RWPE2 (cell line): Measurements from ENCODE around the gene GADD45A.

Source experiments
- ATAC-seq: fragments of 200-7000 bp; cut with Tn5 transposase; 3 replicates; pipeline ENCODE4 v1.9.1; 2021; ENCODE audit warnings: low read depth
- DNase-seq: peaks from one replicate; pipeline ENCODE4 v3.0.0-alpha.2; 2020; ENCODE audit warnings: low spot score
- H3K27ac ChIP-seq: fragments of 450-650 bp; 2 replicates; pipeline ENCODE4 v1.5.1; 2017; ENCODE audit warnings: mild to moderate bottlenecking; ENCODE audit not compliant: poor library complexity, severe bottlenecking
- H3K27me3 ChIP-seq: fragments of 250-450 bp; sonication (Bioruptor Pico); 2 replicates; pipeline ENCODE4 v1.5.1; 2021; ENCODE audit warnings: mild to moderate bottlenecking, moderate library complexity; ENCODE audit not compliant: insufficient read depth, poor library complexity, severe bottlenecking
- H3K36me3 ChIP-seq: fragments of 250-450 bp; sonication (Bioruptor Pico); 2 replicates; pipeline ENCODE4 v1.5.1; 2020; ENCODE audit warnings: low read depth, mild to moderate bottlenecking, moderate library complexity
- H3K4me1 ChIP-seq: fragments of 250-450 bp; sonication (Bioruptor Pico); 2 replicates; pipeline ENCODE4 v1.5.1; 2021; ENCODE audit warnings: mild to moderate bottlenecking, moderate library complexity; ENCODE audit not compliant: insufficient read depth, poor library complexity, severe bottlenecking
- H3K4me3 ChIP-seq: fragments of 250-450 bp; sonication (Bioruptor Pico); 2 replicates; pipeline ENCODE4 v1.5.1; 2021; ENCODE audit warnings: mild to moderate bottlenecking, moderate library complexity; ENCODE audit not compliant: severe bottlenecking
- H3K9me3 ChIP-seq: fragments of 250-450 bp; sonication (Bioruptor Pico); 2 replicates; pipeline ENCODE4 v1.5.1; 2021; ENCODE audit warnings: mild to moderate bottlenecking, moderate library complexity; ENCODE audit not compliant: severe bottlenecking
- TF ChIP-seq, protein P1 (sequence below): fragments of 450-650 bp; IDR thresholded peaks from one replicate; pipeline ENCODE4 v1.5.1; 2017; ENCODE audit warnings: mild to moderate bottlenecking, moderate library complexity; ENCODE audit not compliant: poor library complexity, severe bottlenecking

GADD45A gene

GRCh38 chr1:67690411-67690810 lies 5.4 kb downstream of the GADD45A start:
- DNase-seq, result no peak
- H3K27me3 ChIP-seq, result no peaks in the 10 kb centered on the region
- ATAC-seq, result no peak
- TF ChIP-seq, protein P1, sequence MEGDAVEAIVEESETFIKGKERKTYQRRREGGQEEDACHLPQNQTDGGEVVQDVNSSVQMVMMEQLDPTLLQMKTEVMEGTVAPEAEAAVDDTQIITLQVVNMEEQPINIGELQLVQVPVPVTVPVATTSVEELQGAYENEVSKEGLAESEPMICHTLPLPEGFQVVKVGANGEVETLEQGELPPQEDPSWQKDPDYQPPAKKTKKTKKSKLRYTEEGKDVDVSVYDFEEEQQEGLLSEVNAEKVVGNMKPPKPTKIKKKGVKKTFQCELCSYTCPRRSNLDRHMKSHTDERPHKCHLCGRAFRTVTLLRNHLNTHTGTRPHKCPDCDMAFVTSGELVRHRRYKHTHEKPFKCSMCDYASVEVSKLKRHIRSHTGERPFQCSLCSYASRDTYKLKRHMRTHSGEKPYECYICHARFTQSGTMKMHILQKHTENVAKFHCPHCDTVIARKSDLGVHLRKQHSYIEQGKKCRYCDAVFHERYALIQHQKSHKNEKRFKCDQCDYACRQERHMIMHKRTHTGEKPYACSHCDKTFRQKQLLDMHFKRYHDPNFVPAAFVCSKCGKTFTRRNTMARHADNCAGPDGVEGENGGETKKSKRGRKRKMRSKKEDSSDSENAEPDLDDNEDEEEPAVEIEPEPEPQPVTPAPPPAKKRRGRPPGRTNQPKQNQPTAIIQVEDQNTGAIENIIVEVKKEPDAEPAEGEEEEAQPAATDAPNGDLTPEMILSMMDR, result no peak
- H3K4me1 ChIP-seq, result peaks cover 10% of the 10 kb centered on the region
- H3K4me3 ChIP-seq, result no peak overlapping the region
- no peaks in the 10 kb centered on the region for H3K9me3 ChIP-seq
- peak overlapping the region; percentile 98 for H3K27ac ChIP-seq
- peaks cover 43% of the 10 kb centered on the region for H3K36me3 ChIP-seq

- peaks cover 10% of the 10 kb centered on the region for H3K4me1 ChIP-seq
- TF ChIP-seq, protein P1, result no peak
- H3K9me3 ChIP-seq, result no peaks in the 10 kb centered on the region
- ATAC-seq (no peak), DNase-seq (no peak)
- peaks cover 30% of the 10 kb centered on the region for H3K36me3 ChIP-seq
- peak overlapping the region; percentile 98 for H3K27ac ChIP-seq
- no peak overlapping the region for H3K4me3 ChIP-seq
- no peaks in the 10 kb centered on the region for H3K27me3 ChIP-seq
Measured at GRCh38 chr1:67691712-67692111, 6.7 kb downstream of the GADD45A start.

DNA sequence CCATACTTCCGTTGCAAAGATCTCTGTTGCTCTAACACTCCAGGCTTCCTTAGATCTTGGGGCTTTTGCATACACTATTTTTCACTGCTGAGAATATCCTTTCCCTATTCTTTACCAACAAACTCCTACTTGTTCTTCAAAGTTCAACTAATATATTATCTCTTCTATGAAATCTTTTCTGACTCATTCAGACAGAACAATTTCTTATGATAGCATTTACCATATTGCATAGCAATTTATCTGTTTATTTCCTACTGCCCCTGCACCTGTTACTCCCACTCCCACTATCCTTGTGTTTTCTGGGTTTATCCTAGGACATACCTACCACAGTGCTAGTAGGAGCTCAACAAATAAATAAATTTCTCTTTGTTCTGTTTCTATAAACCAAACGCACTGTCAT lies 11.0 kb downstream of the GADD45A start:
- TF ChIP-seq, protein P1, result no peak
- Histone ChIP-seq H3K4me3 (no peak overlapping the region), H3K27ac (no peak overlapping the region), H3K4me1 (peaks cover 6% of the 10 kb centered on the region), H3K9me3 (no peaks in the 10 kb centered on the region), H3K27me3 (no peaks in the 10 kb centered on the region), H3K36me3 (no peaks in the 10 kb centered on the region)
- DNase-seq, result no peak
- no peak for ATAC-seq

GRCh38 chr1:67696708-67697107 lies 11.7 kb downstream of the GADD45A start:
- DNase-seq (no peak), ATAC-seq (no peak)
- H3K27me3 ChIP-seq, result no peaks in the 10 kb centered on the region
- peaks cover 13% of the 10 kb centered on the region for H3K4me1 ChIP-seq
- no peak overlapping the region for H3K27ac ChIP-seq
- no peaks in the 10 kb centered on the region for H3K9me3 ChIP-seq
- no peaks in the 10 kb centered on the region for H3K36me3 ChIP-seq
- no peak overlapping the region for H3K4me3 ChIP-seq
- TF ChIP-seq, protein P1, result no peak

DNA sequence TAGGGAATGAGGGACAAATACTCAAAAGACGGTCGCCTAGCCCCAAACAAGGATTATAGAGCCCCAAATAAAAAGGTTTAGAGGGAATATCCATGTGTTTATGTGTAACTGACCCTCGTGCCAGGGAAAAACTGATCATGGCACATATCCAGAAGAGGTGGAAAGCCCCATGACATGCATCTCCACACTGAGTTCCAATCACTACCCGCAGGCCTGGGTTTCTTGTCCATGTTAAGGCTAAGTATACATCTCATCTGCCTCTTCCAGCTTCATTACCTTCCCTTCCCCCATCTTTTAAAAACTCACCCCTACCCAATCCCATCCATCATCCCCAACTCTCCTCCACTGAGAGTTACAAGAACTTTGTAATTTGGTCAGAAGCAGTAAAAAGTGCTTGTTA lies 15.2 kb downstream of the GADD45A start:
- DNase-seq (no peak), ATAC-seq (no peak)
- Histone ChIP-seq H3K27me3 (no peaks in the 10 kb centered on the region), H3K4me3 (no peak overlapping the region), H3K4me1 (peaks cover 14% of the 10 kb centered on the region), H3K36me3 (peaks cover 18% of the 10 kb centered on the region), H3K27ac (no peak overlapping the region), H3K9me3 (no peaks in the 10 kb centered on the region)
- TF ChIP-seq, protein P1, result no peak
